CD4-positive, alpha-beta T cell treated with Interleukin-21 for 1 hour (primary cell): Measurements from ENCODE around the gene GAPDHS.

Source experiments
- DNase-seq: peaks from one replicate; pipeline ENCODE4 v3.0.0-alpha.2; 2020

GAPDHS gene

DNA sequence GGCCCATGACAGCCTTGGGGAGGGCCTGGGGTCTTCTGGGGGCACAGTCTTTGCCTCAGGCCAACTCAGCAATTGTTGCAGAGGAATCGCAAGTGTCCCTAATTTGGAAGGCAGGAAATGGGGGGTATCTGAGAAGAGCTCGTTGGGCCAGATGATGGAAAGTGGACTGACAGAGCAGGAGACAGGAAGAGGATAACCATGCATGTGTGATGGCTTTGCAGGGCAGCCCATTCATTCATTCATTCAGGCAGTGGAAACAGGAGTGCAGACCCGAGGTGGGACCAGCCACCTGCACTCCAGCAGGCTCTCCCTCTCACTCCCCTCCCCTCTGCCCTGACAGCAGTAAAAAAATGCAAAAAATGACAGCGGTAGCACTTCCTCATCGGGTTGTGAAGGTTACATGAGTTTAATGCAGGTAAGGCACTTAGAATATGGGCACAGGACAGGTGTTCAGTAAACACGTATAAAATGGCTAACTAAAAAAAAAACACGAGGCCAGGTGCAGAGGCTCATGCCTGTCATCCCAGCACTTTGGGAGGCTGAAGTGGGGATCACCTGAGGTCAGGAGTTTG, 7.2 kb downstream of the GAPDHS start:
- DNase-seq: no peak

DNA sequence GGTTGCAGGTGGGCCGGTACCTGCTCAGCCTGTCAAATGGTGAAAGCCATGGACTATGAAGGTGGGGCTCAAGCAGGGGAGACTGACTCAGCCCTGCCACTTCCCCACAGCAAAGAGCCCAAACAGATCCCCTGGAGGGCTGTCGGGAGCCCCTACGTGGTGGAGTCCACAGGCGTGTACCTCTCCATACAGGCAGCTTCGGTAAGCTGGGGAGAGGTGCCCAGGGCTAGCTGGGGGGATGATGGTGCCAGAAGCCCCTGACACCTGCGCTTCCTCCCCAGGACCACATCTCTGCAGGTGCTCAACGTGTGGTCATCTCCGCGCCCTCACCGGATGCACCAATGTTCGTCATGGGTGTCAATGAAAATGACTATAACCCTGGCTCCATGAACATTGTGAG, 9.0 kb downstream of the GAPDHS start:
- DNase-seq: no peak

DNA sequence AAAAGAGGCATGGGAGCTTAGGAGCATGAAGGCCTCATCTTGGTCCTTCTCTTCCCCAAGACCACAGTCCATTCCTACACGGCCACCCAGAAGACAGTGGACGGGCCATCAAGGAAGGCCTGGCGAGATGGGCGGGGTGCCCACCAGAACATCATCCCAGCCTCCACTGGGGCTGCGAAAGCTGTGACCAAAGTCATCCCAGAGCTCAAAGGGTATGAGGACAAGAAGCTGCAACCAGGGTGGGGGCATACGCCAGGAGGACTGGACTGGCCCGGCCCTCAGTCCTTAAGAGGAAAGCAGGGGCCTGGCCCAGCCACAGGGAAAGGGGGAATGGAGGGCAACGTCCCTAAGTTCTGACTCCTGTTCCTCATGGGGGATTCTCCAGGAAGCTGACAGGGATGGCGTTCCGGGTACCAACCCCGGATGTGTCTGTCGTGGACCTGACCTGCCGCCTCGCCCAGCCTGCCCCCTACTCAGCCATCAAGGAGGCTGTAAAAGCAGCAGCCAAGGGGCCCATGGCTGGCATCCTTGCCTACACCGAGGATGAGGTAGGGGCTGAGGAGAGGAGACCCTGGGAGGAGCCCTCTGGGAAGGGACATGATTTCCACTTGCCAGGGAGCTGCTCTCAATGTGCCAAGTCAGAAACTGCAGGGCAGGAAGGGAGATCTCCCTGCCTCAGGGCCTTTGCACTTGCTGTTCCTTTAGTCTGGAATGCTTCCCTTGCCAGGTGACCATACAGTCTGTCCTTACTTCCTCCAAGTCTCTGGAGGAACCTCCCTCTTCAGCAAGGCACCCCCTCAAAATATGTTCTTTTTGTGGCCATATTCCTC, 10.2 kb downstream of the GAPDHS start:
- no peak for DNase-seq

DNA sequence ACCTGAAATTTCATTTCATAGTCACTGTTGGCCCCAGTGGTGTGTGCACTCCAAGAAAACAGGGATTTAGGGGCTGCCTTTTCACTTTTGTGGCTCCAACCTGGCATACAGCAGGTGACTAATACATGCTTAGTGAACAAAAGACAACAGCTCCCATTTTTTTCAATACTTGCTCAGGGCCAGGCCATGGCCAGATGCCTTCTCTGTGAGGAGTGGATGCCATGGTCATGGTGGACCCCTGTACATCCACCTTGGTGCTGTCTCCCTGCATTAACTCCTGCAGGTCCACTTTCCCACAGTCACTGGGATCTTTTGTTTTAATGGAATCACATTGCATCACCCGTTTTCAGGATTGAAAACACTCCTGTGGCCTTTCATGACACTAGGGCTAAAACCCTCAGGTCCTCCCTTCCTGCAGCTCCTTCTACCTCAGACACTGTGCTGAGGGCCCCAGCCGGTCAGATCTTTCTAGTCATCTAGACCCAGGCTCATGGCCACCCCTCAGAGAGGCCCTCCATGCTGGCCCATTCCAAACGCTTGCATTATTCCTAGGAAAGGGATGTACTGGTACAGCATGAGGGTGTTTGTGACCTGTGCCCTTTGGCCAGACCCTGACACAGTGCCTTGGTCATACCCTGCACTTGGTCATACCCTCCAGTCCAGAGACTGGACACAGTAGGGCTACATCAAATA, 11.0 kb downstream of the GAPDHS start:
- DNase-seq: no peak

DNA sequence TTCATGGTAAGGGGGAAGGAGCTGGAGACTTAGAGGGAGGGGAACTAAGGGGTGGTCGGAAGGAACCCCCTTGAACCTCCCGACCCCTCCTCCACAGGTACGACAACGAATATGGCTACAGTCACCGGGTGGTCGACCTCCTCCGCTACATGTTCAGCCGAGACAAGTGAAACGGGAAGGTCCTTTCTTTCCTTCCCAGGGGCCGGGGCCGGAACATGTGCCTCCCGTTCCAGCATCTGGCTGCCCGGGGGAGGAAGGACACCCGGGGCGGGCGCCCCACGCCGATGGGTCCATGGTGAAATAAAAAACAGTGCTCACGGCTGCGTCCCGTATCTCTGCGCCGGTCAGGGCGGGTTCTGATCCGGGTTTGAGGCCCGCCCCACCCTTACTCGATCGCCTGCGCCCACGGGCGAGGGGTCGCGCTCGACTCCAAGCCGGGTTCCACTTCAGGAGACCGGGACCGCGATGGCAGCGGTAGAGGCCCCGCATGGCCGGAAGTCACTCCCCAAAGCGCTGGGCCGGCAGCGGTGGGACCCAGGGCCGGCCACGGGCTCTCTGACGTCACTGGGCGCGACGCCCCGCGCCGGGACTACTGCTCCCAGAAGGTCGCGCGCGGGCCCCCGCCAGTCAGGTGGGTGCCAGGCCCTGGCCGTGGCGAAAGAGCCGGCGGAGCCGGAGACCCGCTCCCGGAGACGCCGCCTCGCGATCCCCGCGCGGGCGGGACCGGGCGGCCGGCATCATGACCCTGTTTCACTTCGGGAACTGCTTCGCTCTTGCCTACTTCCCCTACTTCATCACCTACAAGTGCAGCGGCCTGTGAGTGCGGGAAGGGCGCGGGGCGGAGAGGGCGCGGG, 12.0 kb downstream of the GAPDHS start, which contains the start of gene TMEM147:
TSS of gene TMEM147 (plus strand) at position 626 of the 854 bp plus-strand sequence. CDS start at position 740, 114 bp downstream.
- DNase-seq: peak; percentile 83

DNA sequence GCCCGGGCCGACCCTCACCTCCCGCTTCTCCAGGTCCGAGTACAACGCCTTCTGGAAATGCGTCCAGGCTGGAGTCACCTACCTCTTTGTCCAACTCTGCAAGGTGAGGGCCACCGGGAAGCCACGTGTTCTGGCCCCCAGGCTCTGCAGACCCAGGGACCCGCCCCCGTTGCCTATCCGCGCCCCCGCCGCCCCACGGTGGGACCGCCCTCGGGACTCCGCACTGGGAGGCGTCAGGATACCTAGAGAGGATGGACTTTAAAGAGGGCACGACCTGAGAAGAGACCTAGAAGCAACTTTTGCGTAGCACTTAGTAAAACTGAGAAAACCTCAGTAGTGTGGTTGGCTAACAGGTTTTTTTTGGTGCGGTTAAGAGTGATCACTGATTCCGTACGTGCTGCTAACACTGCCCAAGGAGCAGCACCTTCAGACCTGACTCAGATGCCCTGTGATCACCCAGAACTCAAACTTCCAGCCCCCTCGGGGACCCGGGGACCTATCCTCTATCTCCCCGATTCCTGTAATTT, 12.7 kb downstream of the GAPDHS start:
- peak; percentile 54 for DNase-seq

DNA sequence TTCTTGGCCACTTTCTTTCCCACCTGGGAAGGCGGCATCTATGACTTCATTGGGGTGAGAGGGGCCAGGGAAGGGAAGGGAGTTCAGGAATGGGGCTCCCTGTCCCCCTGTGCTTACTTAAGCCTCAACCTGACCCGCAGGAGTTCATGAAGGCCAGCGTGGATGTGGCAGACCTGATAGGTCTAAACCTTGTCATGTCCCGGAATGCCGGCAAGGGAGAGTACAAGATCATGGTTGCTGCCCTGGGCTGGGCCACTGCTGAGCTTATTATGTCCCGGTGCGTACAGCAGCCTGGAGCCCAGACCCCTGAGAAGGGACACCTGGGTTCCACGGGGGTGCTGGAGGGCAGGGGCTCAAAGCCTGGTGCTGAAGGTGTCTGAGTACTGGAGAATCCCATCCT, 13.3 kb downstream of the GAPDHS start:
- no peak for DNase-seq

DNA sequence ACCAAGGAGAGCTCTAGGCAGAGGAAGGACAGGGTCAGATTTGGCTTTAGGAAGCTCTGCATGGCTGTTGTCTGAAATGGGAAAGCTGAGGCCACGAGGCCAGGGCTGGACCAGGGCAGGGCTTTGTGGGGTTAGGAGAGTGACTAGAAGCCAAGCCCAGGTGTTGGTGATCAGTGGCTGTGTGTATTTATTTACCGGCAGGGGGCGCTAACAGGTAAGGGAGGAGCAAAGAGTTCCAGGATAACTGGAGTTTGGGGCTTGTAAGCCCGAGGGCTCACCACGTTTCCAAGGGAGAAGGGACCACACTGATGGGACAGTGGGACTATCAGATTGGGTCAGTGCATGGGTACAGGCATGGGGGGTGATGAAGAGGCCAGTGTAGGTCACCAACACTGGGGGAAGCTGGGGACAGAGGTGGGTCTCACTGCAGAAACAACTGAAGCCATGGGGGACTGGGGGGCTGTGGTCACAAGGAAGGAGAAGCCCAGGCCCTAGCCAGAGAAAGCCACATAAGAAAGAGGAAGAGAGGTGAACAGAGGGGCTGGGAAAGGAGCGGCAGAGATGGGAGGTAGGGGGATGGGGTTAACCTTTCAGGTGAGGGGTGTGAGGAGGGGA, 16.0 kb downstream of the GAPDHS start:
- DNase-seq: peak; percentile 71

DNA sequence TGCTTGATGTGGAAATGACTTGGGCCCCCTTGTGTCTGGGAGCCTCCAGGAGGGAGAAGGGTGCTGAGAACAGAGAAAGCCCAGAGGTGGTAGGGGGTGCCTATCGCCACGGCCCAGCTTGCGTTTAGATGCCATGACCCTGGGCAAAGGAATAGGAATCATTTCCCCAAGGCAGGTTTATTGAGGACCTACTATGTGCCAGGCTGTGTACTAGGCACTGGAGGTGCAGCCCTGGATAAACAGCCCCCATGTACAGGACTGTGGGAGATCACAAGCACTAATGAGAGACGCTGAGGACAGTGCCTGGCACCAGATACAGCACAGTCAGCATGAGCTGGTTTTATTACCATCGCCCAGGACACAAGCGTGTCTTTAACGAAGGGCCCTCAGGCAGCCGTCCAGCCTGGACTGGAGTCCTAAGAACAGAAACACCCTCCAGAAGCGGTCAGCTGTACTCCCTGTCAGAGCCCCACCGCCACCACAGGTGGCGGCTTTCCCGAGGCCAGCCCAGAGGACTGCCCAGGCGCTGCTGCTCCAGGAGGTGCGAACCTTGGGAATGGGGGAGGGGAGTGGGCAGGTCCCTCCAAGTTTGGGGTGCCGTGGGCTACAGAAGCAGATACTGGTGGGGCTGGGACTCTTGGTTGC, 16.7 kb downstream of the GAPDHS start:
- no peak for DNase-seq

DNA sequence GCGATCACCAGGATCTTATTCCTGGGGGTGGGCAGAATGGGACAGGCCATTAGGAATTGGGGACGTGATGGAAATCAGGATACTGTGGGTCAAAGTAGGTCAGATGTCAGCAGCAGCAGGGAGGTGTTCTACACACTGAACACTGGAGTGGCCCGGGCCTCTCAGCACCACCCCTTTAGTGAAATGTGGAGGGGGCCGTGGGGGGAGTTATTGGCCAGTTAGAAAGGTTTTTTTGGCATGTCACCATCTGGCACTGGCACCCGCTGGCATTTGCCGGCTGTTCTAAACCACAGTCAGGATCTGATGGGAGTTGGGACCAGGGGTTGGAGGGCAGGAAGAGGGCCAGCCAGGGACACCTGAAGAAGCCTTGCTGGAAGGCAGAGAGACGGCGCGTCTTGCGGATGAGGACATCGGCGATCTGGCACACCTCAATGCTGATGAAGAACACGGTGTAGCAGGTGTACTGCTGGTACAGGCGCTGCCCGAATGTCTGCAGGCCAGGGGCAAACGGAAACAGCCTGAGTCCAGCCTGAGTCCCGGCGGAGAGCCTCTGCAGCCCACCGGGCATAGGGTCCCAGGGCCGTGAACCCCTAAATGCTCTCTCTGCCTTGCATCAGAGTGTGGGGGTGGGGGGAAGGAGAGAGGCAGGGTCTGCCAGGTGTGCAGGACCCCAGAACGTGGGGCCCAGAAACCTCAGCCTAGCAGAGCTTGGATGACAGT, 18.0 kb downstream of the GAPDHS start:
- no peak for DNase-seq

DNA sequence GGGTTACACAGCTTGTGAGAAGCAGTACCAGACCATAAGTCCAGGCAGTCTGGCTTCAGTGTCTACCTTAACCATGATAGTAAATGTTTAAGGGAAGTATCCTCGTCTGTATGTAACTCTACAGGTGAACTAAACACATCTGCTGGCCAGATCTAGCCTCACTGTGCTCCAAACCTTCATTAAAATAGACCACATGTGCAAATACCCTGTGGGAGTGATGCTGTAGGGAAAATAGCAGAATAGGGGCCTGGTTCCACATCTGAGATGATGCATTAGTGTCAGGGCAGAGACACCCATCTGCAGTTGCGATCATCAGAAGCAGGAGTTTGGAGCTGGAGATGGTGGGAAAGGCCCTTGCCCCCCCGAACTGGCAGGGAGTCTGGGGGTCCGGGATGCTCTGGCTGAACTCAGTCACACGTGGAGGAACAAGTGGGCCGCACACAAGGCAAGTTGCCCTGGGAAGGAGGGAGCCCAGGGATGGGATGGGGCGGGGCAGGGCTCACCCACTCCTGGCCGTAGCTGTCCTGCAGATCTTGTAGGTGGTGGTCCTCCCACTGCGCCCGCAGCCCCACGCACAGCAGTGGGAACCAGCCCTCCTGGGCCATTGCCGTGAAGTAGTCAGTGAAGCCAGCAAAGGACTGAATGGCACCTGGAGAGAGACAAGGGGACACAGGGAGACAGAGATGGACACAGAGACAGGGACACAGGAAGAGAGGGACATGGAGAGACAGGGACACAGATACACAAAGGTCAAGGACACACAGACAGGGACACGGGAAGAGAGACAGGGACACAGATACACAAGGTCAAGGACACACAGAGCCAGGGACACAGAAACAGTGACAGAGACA, 19.5 kb downstream of the GAPDHS start:
- no peak for DNase-seq

DNA sequence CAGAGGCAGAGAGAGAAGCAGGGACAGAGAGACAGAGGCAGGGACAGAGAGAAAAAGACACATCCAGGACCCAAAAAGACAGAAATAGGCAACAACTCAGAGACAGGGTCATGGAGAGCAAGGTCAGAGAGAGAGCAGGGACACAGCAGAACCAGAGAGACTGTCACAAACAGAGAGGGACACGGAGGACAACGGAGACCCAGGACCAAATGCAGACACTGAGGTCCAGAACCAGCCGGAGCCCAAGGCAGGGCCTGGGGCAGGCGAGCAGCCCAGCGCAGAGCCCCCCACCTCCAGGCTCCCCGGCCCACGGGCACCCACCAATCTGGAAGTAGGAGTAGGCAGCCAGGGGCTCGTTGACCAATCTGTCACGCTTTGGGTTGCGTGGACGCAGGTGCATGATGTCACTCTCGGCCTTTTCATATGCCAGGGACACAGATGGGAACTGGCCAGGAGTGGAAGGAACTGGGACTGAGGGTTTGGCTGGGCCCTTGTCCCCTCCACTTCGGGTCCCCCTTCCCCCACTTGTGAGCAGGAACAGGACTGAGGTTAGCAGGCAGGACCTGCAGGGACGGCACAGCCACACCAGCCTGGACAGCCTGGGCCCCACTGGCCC, 20.2 kb downstream of the GAPDHS start:
- DNase-seq: no peak

DNA sequence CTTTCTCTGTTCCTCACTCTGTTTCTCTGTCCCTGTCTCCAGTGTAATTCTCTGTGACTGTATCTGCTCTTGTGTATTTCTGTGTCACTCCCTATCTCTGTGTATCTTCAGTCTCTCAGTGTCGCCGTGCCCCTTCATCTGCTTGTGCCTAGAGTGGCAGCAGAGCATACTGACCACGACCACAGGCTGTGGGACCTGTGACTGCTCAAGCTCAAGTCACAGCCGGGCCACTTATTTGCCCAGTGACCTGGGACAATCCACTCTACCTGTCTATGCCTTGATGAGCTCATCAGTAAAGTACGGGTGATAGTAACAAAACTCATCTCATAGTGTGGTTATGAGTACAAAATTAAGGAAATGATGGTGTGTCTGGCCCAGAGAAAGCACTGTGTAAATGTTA, 20.8 kb downstream of the GAPDHS start:
- no peak for DNase-seq

DNA sequence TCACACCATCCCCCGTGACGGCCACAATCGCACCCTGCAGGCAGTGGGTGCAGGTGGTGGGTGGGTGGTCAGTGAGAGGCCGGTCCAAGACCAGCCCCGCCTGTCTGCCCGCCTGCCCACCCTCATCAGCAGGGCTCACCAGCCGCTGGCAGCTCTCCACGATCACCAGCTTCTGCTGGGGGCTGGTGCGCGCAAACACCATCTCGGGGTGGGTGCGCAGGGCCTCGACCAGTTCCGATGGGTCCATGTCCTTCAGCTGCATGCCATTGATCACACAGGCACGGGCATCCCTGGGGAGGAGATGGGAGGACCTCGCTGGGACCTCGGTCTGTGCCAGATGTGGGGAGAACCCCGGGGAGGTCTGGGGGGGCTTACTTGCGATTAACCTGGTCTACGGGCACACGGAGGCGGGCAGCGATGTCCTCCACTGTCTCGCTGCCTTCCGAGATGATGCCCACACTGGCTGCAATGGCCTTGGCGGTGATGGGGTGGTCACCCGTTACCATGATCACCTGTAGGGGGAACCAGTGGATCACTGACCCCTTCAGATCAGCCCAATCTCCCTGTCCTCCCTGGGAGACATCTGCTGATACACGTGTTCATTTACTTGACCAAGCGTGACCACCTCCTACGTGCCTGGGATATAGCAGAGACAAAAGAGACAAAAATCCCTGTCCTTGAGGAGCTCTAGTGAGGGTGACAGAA, 22.2 kb downstream of the GAPDHS start:
- DNase-seq: no peak

DNA sequence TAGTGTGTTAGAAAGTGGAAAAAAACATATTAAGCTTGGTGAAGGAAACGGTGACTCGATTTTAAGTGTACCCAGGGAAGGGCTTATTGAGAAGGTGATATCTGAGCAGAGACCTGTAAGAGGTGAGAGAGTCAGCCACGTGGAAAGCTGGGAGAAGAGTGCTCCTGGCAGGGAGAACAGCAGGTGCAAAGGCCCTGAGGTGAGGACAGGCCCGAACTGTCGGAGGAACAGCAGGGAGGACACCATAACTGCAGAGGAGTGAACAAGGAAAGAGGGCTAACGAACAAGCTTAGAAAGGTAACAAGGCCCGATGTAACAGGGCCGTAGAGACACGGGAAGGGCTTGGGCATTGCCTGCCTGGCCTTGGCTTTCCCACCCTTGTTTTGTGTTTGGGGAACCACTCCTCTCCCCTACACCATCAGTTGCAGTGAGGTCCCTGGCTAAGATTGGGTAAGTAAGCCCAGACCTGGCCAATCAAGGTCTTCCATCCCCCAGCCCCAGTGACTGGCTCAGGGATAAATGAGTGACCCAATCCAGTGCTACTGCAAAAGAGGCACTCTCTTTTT, 22.9 kb downstream of the GAPDHS start:
- no peak for DNase-seq

DNA sequence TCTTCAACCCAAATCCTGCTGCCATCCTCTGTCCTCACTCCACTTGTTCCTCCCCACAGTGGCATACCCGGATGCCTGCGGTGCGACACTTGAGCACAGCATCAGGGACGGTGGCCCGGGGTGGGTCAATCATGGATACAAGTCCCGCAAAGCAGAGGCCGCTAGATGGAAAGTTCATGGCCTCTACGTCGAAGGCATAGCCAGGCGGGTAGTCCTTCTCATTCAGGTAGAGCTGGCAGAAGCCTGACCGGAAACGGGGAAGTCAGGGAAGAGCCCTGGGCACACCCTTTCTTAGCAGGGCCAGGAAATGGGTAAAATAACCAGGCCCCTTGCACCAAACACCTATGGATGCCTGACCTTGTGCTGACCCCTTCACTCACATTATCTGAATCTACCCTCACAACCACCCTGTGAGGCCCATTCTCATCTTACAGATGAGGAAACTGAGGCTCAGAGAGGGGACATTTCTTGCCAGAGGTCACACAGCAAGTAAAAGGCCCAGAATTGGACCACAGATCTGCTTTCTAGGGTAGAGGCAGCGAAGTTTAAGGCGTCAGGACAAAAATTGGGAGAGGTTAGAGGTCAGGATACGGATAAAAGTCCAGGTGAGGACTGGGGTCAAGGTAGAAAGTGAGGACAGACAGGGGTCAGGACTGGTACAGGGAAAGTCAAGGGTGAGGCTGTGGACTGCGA, 23.7 kb downstream of the GAPDHS start:
- DNase-seq: no peak

DNA sequence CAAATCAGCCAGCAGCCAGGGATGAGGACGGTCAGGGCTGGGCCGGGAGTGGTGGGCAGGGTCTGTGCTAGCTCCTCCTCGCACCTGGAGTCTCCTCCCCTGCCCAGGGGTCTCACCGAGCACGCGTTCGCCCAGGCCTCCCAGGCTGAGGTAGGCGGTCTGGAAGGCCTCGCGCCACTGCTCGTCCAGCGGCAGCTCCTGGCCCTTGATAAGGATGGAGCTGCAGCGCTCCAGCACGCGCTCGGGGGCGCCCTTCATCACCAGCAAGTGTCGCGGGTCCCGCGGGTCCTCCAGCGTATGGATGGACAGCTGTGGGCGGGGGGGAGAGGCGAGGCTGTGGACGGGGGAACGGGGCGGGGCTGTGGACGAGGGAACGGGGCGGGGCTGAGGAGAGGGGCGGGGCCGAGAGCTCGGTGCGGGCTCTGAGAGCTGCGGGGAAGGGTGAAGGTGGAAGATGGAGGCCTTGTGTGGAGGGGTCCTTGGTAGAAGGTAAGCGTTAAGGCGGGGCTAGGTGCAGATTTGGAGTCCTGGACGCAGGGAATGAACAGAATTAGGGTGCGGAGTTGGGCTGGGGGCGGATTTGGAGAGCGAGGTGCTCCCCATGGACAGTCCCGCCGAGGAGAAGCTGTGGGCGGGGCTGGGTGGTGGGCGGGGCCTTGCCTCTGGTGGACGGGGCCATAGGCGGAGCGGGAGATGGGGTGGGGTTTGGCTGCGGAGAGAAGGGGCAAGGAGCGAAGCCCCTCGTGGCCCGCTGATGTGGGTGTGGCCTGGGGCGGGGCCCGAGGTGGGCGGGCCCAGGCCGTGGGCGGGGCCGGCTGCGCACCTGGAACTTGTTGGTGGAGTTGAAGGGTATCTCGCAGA, 24.5 kb downstream of the GAPDHS start:
- DNase-seq: peak; percentile 55
